SK-N-SH treated with all-trans-retinoic acid at 6 μM for 48 hours (cell line): ENCODE results near the gene LYRM9.

Experiments
- ARNTL ChIP-seq: fragments of 450-650 bp; formaldehyde crosslinking; IDR thresholded peaks from 2 replicates; pipeline ENCODE4 v1.5.0; 2020; ENCODE audit warnings: low read depth, mild to moderate bottlenecking, moderate library complexity, borderline replicate concordance
- SNAI2 ChIP-seq: fragments of 250-450 bp; sonication (Bioruptor Pico); IDR thresholded peaks from 2 replicates; pipeline ENCODE4 v1.5.0; 2020; ENCODE audit warnings: mild to moderate bottlenecking, moderate library complexity
- ZFP3 ChIP-seq: fragments of 250-450 bp; sonication (Bioruptor Pico); IDR thresholded peaks from 2 replicates; pipeline ENCODE4 v1.5.0; 2020; ENCODE audit warnings: mild to moderate bottlenecking, moderate library complexity
- ZFP30 ChIP-seq: fragments of 450-650 bp; formaldehyde crosslinking; IDR thresholded peaks from 2 replicates; pipeline ENCODE4 v1.5.0; 2022; ENCODE audit warnings: mild to moderate bottlenecking, moderate library complexity
- TF ChIP-seq, protein P1 (sequence below): fragments of 250-450 bp; sonication (Bioruptor Pico); IDR thresholded peaks from 2 replicates; pipeline ENCODE4 v1.8.0; 2021; ENCODE audit warnings: low read depth, mild to moderate bottlenecking, moderate library complexity, borderline replicate concordance
- TF ChIP-seq, protein P2 (sequence below): fragments of 250-450 bp; sonication (Bioruptor Pico); IDR thresholded peaks from 2 replicates; pipeline ENCODE4 v1.5.0; 2020; ENCODE audit warnings: mild to moderate bottlenecking, moderate library complexity

DNA sequence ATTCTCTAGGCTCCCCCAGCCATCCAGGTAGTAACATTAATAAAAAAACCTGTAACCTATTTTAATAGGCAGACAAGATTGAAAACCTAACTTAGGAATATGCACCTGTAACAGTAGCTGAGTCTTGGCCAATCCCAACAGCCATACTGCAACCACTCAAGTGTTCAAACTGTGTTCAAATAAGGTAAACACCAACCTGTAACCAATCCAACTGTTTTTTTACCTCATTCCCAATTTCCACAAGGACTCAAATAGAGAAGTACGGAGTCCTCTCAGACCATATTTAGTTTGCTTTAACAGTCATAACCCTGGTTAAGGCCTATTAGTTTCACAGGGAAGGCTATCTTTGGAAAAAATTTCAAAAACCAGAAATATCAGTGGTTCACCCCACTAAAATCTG lies 52.5 kb downstream of the LYRM9 start:
- TF ChIP-seq ZFP3 (CRISPR knock-in tag) (no peak), ZFP30 (no peak), SNAI2 (CRISPR knock-in tag) (no peak), ARNTL (no peak)
- TF ChIP-seq, protein P1, sequence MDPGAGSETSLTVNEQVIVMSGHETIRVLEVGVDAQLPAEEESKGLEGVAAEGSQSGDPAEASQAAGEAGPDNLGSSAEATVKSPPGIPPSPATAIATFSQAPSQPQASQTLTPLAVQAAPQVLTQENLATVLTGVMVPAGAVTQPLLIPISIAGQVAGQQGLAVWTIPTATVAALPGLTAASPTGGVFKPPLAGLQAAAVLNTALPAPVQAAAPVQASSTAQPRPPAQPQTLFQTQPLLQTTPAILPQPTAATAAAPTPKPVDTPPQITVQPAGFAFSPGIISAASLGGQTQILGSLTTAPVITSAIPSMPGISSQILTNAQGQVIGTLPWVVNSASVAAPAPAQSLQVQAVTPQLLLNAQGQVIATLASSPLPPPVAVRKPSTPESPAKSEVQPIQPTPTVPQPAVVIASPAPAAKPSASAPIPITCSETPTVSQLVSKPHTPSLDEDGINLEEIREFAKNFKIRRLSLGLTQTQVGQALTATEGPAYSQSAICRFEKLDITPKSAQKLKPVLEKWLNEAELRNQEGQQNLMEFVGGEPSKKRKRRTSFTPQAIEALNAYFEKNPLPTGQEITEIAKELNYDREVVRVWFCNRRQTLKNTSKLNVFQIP (CRISPR knock-in tag), result no peak
- TF ChIP-seq, protein P2, sequence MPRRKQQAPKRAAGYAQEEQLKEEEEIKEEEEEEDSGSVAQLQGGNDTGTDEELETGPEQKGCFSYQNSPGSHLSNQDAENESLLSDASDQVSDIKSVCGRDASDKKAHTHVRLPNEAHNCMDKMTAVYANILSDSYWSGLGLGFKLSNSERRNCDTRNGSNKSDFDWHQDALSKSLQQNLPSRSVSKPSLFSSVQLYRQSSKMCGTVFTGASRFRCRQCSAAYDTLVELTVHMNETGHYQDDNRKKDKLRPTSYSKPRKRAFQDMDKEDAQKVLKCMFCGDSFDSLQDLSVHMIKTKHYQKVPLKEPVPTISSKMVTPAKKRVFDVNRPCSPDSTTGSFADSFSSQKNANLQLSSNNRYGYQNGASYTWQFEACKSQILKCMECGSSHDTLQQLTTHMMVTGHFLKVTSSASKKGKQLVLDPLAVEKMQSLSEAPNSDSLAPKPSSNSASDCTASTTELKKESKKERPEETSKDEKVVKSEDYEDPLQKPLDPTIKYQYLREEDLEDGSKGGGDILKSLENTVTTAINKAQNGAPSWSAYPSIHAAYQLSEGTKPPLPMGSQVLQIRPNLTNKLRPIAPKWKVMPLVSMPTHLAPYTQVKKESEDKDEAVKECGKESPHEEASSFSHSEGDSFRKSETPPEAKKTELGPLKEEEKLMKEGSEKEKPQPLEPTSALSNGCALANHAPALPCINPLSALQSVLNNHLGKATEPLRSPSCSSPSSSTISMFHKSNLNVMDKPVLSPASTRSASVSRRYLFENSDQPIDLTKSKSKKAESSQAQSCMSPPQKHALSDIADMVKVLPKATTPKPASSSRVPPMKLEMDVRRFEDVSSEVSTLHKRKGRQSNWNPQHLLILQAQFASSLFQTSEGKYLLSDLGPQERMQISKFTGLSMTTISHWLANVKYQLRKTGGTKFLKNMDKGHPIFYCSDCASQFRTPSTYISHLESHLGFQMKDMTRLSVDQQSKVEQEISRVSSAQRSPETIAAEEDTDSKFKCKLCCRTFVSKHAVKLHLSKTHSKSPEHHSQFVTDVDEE (CRISPR knock-in tag), result no peak
